ENCODE data around the gene YPEL5. TPM values are rescaled to one million over a fixed set of nuclear protein-coding genes. Genes with fewer than 3 reads are reported as not detected.

The YPEL5 gene
- total and polyA plus RNA-seq, 2 experiments from 2014 or later, result 94.4 to 98.3 TPM

- H4K20me1 ChIP-seq (ENCODE audit: insufficient read depth, poor library complexity, severe bottlenecking), result no peaks in the 10 kb centered on the region
- no peaks in the 10 kb centered on the region for H3K27me3 ChIP-seq
- no peak overlapping the region for H3K27ac ChIP-seq
- H3K9me2 ChIP-seq (replicated peaks; ENCODE audit: insufficient read depth), result no peaks in the 10 kb centered on the region
- H3K36me3 ChIP-seq (replicated peaks; ENCODE audit: insufficient read depth, low read depth), result no peaks in the 10 kb centered on the region
- no peak for DNase-seq (ENCODE audit: low spot score)
- 92% methylated on average over 4 of the region's 4 CpGs for WGBS (ENCODE audit: low lambda C conversion rate, missing lambda C conversion rate)
- no peaks in the 10 kb centered on the region for H3K4me1 ChIP-seq (ENCODE audit: insufficient read depth)
- H3K79me2 ChIP-seq, result no peaks in the 10 kb centered on the region
- H3K9me3 ChIP-seq (ENCODE audit: low read depth), result no peaks in the 10 kb centered on the region
- no peak overlapping the region for H3K4me2 ChIP-seq
- H2AFZ ChIP-seq, result no peak overlapping the region
- no peak overlapping the region for H3K4me3 ChIP-seq
- TF ChIP-seq EZH2phosphoT487 (IDR thresholded peaks at IDR 0.05; ENCODE audit: low read depth, severe bottlenecking, unreplicated experiment), result no peak
- TF ChIP-seq CTCF (IDR thresholded peaks at IDR 0.05; ENCODE audit: poor library complexity), result no peak
- no peak for TF ChIP-seq EZH2 (IDR thresholded peaks at IDR 0.05; ENCODE audit: borderline replicate concordance)
These were observed 57.5 kb downstream of the YPEL5 start for GRCh38 chr2:30204281-30204680.

- no peak for DNase-seq (ENCODE audit: low spot score)
- H3K9me3 ChIP-seq (ENCODE audit: low read depth), result no peaks in the 10 kb centered on the region
- no peak overlapping the region for H2AFZ ChIP-seq
- no peaks in the 10 kb centered on the region for H3K9me2 ChIP-seq (replicated peaks; ENCODE audit: insufficient read depth)
- H3K4me2 ChIP-seq, result no peak overlapping the region
- no peaks in the 10 kb centered on the region for H3K27me3 ChIP-seq
- H3K4me1 ChIP-seq (ENCODE audit: insufficient read depth), result no peaks in the 10 kb centered on the region
- 89% methylated on average over 1 of the region's 1 CpG for WGBS (ENCODE audit: low lambda C conversion rate, missing lambda C conversion rate)
- no peaks in the 10 kb centered on the region for H4K20me1 ChIP-seq (ENCODE audit: insufficient read depth, poor library complexity, severe bottlenecking)
- no peak overlapping the region for H3K4me3 ChIP-seq
- H3K79me2 ChIP-seq, result no peaks in the 10 kb centered on the region
- H3K36me3 ChIP-seq (replicated peaks; ENCODE audit: insufficient read depth, low read depth), result no peaks in the 10 kb centered on the region
- no peak overlapping the region for H3K27ac ChIP-seq
- TF ChIP-seq EZH2 (IDR thresholded peaks at IDR 0.05; ENCODE audit: borderline replicate concordance) (no peak), EZH2phosphoT487 (IDR thresholded peaks at IDR 0.05; ENCODE audit: low read depth, severe bottlenecking, unreplicated experiment) (no peak), CTCF (IDR thresholded peaks at IDR 0.05; ENCODE audit: poor library complexity) (no peak)
These were observed 58.6 kb downstream of the YPEL5 start for GRCh38 chr2:30205456-30205855.

GRCh38 chr2:30206461-30207430 lies 59.9 kb downstream of the YPEL5 start:
- H3K27me3 ChIP-seq, result no peaks in the 10 kb centered on the region
- no peaks in the 10 kb centered on the region for H3K4me1 ChIP-seq (ENCODE audit: insufficient read depth)
- no peak for TF ChIP-seq EZH2phosphoT487 (IDR thresholded peaks at IDR 0.05; ENCODE audit: low read depth, severe bottlenecking, unreplicated experiment)
- TF ChIP-seq EZH2 (IDR thresholded peaks at IDR 0.05; ENCODE audit: borderline replicate concordance), result no peak
- no peak for TF ChIP-seq CTCF (IDR thresholded peaks at IDR 0.05; ENCODE audit: poor library complexity)
- no peak overlapping the region for H2AFZ ChIP-seq
- H3K9me2 ChIP-seq (replicated peaks; ENCODE audit: insufficient read depth), result no peaks in the 10 kb centered on the region
- no peaks in the 10 kb centered on the region for H4K20me1 ChIP-seq (ENCODE audit: insufficient read depth, poor library complexity, severe bottlenecking)
- H3K79me2 ChIP-seq, result no peaks in the 10 kb centered on the region
- no peak overlapping the region for H3K4me2 ChIP-seq
- no peaks in the 10 kb centered on the region for H3K36me3 ChIP-seq (replicated peaks; ENCODE audit: insufficient read depth, low read depth)
- WGBS (ENCODE audit: low lambda C conversion rate, missing lambda C conversion rate), result 76% methylated on average over 9 of the region's 9 CpGs
- DNase-seq (ENCODE audit: low spot score), result no peak
- H3K27ac ChIP-seq, result no peak overlapping the region
- no peaks in the 10 kb centered on the region for H3K9me3 ChIP-seq (ENCODE audit: low read depth)
- no peak overlapping the region for H3K4me3 ChIP-seq

Measured in hepatocyte (in vitro differentiated cells).